Esophagus squamous epithelium (tissue), 4 donors: ENCODE measurements around the gene CA7.

Experiments used
- CTCF ChIP-seq, 6 experiments: fragments of 450-650 bp in 4 of 6; fragments of 200-600 bp in 2 of 6; sonication (generic) in 2 of 6; IDR thresholded peaks; one replicate each; pipeline ENCODE4 v1.5.1; 2016 to 2019; ENCODE audit warnings: antibody characterized with exemption in 6 of 6, mild to moderate bottlenecking in 4 of 6, moderate library complexity in 4 of 6
- POLR2A ChIP-seq, 4 donors: fragments of 450-650 bp; IDR thresholded peaks; one replicate each; pipeline ENCODE4 v1.6.1; 2017; ENCODE audit warnings: antibody characterized with exemption in 4 of 4, mild to moderate bottlenecking in 4 of 4, moderate library complexity in 3 of 4

GRCh38 chr16:66824006-66824405, 20.2 kb upstream of the CA7 start:
- TF ChIP-seq POLR2A (IDR thresholded peaks at IDR 0.05), result no peak
- TF ChIP-seq CTCF (IDR thresholded peaks at IDR 0.05), result no peak
